GM21723 (cell line): ENCODE results near the gene B3GNT8.
"Not testable (repeated sequence)": the region's sequence is repeated elsewhere in the genome, so short reads cannot be mapped to it uniquely, and the experiment has no call there.

Experiments used
- ATAC-seq: cut with Tn5 transposase; IDR thresholded peaks from one replicate; pipeline ENCODE4 v1.9.1; 2021; ENCODE audit warnings: mild to moderate bottlenecking, moderate library complexity; ENCODE audit not compliant: unreplicated experiment

B3GNT8 gene

DNA sequence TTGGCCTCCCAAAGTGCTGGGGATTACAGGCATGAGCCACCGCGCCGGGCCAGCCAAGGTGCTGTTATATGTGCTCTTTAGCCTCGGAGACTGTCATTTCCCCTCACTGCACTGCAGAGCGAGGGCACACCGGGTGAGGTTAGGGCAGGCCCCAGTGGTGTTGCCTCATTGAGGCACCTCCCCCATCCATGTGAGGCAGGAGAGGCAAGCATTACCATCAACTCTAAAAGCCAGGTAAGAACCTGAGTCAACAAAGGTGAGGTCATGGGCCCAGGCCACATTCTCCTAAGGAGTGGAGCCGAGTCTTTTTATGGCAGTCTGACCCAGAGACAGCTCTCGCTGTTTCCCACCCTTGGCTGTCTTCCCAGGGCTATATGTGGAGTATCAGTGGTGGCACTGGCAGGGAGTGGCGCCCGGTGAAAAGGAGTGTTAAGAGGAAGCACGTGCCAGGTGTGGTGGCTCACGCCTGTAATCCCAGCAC, 10.9 kb downstream of the B3GNT8 start:
- ATAC-seq = no peak

DNA sequence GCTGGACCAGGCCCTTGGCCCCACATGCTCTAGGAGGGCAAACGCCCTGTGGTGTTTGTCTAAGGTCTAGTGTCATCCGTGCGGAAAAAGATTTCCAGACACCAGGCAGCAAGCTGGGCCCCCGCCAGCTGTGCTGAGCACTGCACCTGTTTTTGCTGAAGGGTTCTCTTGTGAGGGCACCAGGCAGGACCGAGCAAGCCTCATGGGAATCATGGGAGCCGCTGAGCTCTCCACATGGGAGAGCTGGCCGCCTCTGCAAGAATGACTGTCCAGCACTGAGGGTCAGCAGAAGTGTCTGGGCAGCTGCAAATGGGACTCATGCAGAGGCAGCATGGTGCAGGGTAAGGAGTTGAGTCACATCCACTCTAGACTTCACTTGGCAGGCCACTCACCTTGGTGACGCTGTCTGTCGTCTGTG, 12.0 kb downstream of the B3GNT8 start:
- ATAC-seq = no peak

DNA sequence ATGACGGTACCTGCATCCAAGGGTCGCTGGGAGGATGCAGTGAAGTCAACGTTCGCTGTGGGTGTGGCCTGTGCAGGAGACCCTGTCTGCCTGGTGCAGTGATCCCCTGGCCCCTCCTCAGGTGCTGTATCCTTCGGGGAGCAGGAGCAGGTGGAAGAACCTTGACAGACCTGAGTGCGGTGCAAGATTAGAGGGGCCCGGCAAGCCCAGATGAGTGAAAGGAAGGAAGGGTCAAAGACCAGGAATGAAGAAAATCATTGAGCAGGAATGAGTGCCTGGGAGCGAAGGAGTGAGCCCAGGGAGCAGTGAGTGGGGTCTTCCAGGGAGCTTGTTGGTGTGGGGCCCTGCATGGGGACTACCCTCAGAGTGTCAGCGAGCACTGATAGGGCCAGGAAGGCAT, 12.7 kb downstream of the B3GNT8 start:
- ATAC-seq = no peak

DNA sequence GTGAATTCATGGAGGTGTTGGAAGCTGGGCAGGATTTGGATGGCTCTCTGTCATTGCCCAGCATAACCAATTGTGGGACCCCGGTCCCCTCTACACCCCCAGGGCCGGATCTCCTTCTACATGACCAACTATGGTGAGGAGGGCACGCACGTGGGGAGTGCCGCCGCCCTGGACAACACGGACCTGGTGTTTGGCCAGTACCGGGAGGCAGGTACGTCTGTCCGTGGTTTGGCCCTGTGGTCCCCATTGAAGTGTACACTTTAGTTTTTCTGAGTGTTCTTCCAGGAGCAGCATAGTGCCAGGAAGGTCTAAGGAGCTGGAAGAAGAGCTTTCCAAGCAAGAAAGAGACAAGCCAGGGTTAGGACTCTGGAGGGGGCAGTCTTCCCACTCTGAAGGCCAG, 13.2 kb downstream of the B3GNT8 start:
- ATAC-seq = no peak

DNA sequence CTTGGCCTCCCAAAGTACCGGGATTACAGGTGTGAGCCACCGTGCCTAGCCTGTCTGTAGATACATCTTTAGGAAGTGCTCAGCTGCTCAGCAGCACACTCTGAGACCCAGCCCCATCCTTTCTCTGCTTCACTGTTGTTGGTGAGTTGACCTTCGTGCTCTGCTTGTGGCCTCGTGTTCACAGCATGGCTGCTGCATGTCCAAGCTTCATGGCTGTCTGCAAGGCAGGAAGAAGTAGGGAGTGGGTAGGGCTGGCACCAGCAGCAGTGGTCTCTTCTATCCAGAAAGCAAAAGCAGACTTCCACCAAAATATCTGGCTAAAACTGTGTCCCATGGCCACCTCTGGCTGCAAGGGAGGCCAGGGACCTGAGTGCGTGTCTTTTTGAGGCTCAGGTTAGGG, 14.2 kb downstream of the B3GNT8 start:
- no peak for ATAC-seq

DNA sequence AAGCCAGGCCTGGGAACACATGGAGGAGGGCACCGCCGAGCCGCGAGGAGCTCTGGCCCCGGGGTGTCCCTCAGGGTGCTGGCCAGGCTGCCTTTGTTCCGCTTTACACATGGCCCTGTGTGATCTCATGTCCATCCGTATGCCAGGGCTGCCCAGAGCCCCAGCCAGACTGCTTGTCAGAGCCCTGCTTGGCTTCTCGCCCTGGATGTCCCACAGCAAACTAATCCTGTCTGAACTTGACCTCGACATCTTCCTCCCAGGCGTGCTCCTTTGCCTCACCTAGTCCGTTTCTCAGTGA, 15.3 kb downstream of the B3GNT8 start:
- no peak for ATAC-seq

DNA sequence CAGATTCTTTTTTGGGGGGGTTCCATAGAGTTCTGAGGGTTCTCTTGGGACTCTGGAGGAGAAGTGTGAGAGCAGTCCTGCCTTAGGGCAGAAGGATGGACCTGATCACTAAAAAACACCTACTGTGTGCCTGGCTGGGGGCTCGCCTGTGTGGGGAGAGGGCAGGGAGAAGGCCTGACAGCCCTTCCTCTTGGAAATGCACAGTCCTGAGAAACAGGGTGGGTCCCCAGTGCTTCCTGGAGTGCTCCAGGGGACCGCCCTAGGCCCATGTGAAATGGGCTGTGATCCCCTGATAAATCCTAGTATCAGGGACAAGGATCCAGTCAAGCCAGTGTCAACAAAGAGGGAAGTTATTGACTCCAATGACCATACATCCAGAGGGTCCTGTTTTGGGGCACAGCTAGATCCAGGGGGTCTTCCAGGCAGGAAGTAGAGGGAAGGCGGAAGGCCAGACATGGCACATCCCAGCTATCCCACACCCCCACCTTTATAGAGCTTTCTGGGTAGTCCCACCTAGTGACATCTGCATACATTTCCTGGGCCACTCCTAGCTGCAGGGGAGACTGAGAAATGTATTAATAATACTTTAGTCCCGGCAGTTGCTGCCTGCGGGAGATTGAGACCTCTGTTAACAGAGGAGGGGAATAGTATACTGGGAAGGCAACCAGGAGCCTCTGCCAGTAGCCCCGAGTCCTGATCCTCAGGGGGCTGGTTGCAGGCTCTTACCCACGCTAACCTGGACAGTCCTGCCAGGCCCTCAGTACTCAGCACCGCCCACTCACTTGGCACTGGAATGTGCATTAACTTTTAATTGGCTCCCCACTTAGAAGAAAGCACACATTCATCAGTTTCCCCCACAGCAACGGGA, 15.8 kb downstream of the B3GNT8 start:
- no peak for ATAC-seq

DNA sequence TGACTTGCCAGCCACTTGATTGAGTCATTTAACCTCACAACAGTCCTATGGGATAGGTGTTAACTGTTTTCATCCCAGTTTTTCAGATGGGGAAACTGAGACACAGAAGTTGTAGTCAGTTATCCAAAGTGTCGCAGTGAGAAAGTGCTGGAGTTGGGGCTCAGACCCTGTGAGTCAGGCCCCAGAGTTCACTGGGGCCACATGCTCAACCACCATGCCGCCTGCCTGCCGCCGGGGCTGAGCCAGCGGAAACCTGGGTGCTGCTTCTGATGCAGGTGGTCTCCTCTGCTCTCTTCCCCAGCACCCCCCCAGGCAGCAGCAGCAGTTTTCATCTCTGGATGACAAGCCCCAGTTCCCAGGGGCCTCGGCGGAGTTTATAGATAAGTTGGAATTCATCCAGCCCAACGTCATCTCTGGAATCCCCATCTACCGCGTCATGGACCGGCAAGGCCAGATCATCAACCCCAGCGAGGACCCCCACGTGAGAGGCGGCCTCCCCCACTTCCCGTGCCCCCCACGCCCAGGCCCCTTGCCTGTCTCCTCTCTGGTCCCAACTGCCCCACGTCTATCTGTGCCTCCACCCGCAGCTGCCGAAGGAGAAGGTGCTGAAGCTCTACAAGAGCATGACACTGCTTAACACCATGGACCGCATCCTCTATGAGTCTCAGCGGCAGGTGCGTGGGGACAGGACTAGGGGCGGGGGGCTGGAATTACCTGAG, 16.7 kb downstream of the B3GNT8 start:
- ATAC-seq = no peak

DNA sequence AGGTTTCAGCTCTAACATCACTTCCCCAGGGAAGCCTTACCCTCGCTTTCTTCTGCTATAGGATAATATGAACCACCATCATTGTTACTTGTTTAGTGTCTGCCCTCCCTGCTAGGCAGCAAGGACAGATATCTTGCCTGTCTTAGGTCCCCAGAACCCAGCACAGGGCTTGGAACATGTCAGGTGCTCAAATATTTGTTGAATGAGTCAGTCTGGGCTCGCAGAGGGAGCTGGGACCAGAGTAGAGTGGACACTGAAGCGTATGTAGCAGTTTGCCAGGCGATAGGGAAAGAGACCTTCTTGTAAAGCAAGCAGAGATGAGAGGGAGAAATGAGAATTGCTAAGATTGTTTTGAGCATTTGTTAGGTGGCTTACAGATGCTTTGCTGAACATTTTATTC, 17.9 kb downstream of the B3GNT8 start:
- no peak for ATAC-seq

DNA sequence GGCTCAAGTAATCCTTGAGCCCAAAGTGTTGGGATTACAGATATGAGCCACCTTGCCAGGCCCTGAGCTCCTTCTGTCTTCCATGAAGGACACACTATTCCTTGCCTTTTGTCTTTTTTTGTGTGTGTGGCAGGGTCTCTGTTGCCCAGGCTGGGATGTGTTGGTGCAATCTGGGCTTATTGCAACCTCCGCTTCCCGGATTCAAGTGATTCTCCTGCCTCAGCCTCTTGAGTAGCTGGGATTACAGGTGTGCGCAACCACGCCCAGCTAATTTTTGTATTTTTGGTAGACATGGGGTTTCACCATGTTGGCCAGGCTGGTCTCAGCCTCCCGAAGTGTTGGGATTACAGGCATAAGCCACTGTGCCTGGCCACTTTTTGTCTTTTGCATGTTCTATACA, 18.3 kb downstream of the B3GNT8 start:
- not testable (repeated sequence) for ATAC-seq

DNA sequence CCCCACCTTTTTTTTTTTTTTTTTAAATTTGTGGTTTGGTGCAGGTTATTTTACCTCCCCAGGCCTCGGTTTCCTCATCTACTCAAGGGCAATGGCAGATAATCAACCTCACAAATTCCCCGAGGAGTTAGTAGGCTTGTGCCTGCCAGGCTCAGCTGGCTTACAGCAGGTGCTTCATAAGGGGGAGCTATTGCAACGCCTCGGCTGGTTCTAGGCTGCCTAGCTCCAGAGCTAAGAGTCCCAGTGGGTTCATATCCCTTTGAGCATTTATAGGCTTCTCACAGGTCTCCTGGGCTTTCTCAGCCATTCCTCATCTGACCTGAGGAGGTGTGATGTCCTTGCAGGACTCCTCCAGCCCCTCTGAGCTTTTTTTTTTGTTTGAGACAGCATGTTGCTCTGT, 18.9 kb downstream of the B3GNT8 start:
- no peak for ATAC-seq

DNA sequence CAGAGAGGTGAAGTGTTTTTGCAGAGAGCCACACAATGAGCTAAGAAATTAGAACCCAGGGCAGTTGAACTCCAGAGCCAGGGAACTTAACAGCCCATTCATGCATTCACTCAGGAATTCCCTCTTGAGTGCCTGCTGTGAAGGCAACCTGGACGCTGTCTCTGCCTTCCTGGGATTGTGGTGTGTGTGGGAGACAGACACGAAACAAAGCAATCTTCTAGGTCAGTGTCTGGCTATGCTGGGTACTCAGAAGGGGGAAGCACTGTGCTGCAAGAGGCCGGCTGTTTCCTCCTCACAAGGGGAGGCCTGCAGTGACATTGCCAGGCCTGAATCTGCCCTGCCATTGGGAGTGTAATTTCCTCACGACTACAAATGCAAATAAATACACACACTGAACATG, 19.9 kb downstream of the B3GNT8 start:
- no peak for ATAC-seq

DNA sequence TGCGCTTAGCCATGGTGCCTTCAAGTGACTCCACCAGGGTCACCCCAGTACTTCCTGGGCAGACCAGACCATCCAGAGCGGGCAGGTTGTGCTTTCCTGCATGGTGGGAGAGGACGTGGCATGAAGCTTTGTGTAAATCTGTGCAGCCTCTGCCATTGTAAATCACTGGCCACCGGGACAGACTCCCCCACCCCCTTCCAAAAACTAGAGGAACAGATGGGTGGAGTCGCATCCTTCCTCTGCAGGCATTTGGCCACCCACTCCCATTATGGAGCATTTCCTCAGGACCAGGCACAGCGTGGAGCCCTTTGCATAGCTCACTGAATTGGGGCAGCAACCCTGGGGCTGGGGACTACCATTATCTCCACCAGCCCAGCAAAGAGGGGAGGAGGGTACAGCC, 21.4 kb downstream of the B3GNT8 start:
- no peak for ATAC-seq

DNA sequence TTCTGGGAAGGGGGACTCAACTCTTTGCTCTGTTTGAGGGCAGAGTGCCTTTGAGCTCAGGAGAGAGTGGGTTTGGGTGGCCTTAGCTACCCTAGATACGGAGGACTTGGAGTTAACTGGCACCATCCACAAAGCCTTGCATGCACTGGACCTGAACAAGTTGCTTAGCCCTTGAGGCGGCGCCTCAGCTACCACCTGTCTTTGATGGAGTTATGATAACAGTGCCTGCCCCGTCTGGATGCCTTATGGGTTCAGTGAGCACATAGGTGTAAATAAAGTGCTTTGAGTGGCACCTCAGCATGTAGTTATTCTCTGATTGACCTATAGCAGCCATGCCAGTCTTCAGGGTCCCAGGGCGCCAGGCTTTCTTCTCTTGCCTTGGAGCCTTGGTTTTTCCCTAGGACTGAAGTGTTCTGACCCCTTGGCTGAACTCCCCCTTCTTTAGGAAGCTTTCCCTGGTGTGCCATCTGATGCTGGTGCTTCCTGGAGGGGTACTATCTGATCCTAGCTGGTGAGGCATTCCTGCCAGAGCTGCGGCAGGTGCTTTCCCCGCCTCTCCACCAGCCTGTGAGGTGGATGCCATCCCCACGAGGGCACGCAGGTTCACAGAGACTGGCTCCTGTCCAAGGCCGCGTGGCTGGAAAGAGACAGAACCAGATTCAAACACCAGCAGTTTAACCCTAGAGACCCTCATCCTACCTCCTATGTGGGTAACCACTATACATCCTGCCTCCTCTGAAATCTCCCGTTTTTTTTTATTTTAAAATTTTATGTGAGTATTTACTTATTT, 23.8 kb downstream of the B3GNT8 start:
- no peak for ATAC-seq

DNA sequence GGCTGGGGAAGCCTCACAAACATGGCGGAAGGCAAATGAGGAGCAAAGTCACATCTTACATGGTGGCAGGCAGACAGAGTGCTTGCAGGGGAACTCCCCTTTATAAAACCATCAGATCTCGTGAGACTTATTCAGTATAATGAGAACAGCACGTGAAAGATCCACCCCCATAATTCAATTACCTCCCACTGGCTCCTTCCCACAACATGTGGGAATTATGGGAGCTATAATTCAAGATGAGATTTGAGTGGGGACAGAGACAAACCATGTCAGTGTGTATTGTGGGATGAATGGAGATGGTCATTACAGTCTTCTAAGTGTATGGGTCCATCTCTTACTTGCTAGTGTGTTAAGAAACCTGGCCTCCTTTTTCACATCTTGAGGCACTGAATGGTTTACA, 25.2 kb downstream of the B3GNT8 start:
- no peak for ATAC-seq

DNA sequence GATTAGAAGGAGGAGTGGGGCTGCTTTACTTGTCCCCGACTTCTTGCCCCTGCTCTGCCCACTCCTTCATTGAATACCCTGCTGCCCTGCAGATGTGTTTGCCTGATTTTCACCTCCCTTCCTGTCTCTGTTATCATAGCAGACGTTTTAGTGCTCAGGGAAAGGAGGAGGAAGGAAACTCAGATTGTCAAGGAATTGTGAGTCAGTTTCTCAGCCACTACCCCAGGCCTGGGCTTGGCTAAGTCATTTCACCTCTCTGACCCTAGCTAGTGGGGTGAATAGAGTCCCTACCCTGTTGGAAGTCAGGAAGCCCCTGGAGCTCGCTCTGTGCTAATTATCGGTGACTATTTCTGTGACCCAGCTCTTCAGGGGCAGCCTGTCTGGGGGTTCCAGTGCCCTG, 25.7 kb downstream of the B3GNT8 start:
- ATAC-seq = no peak

DNA sequence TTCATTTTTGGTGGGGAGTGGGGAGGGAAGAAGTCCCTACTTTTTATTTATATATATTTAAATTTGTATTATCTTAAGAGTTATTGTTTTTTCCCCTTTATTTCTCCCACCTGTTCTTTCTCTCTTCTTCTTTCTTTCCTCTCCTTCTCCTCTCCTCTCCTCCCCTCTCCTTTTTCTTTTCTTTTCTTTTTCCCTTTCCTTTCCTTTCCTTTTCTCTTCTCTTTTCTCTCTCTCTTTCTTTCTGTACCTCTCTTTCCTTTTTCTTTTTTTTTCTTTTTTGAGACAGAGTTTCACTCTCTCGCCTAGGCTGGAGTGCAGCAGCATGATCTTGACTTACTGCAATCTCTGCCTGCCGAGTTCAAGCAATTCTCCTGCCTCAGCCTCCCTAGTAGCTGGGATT, 27.6 kb downstream of the B3GNT8 start:
- no peak for ATAC-seq

DNA sequence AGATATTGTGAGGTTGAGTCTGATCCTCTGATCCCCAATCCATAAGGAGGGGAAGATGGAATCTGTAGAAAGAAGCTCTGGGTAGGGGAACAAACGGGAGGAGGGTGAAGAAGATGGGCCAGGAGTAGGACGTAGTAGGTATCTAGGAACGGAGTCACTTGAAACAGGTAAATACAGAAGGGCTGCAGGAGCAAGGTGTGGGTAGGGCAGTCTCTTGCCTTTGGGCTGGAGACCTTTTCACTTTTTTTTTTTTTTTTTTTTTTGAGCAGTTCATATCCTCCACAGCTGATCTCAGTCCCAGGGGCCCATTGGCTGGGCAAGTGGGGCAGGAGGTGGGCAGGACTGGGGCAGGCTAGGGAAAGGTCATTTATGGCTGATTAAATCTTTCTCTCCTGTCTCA, 28.1 kb downstream of the B3GNT8 start:
- ATAC-seq = no peak

DNA sequence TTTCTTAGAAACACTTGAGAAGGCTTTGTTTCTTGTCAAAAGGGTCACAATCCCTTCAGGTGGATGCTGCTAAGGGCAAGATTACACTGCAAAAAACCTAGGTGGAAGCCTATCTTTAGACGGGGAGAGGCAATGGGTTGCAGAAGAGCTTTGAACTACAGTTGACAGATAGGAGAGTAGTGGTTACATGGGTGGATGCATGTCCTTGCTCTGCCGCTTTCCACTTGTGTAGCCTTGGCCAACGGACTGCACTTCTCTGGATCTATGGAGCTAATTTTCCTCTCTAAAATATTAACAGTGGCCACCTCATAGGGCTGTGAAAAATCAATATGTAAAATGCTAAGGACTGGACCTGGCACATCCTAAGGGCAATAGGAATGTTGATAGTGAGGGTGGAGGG, 28.6 kb downstream of the B3GNT8 start:
- no peak for ATAC-seq

DNA sequence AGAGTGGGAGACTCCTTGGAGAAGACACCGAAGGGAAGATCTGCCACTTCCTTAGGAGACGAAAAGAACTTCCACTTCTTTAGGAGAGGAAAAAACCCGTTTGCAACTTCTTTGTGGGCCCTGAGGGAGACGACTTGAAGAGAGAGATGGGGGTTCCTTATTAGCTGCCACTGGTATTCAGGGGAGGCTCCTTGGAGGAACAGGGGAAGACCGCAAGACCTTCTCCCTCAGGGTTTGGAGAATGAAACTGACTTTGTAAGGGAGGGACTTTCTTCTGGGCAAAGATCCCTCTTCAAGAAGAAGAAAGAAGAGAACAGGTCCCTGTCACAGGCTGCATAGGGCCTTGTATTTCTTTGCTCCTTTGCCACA, 29.1 kb downstream of the B3GNT8 start:
- no peak for ATAC-seq

DNA sequence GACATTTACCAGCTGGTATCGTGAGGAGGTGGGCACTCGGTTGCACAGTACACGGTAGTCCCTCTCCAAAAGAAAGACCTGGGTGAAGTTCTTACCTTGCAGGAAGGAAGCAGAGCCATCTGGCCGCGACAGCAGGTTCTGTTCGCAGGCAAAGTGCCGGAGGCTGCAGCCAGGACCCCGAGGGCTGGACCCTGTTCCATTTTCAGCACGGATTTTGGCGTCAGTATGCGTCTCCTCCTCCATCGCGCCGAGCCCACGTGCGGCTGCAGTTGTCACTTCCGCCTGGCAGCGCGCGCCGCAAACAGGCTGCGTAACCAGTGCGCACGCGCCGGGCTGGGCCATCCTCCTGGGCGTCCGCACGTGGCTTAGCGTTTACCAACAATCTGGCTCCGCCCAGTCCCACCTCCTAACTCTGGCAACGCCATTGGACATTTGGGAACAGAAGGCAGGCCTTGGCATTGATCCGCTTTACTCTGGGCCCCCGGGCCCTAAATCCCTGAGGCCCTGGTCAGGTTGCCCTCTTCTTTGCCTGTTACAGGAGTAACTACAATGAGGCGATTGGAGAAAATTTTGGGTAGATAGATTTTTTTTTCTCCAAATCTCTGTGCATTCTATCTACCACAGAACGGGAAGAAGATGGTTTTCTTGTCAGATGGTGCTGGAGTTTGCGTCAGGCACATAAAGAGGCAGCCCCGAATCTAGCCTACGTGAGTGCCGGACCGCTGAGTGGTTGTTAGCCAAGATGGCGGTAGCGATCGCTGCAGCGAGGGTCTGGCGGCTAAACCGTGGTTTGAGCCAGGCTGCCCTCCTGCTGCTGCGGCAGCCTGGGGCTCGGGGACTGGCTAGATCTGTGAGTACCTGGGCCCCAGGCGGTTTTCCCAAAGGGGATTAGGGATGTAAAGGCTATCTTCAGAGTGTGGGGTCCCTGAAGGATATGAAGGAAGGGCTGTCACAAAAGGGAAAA, 29.8 kb downstream of the B3GNT8 start, which contains the start of the genes BCKDHA and EXOSC5:
BCKDHA (plus strand) TSS at position 733 of the 964 bp plus-strand sequence; CDS start at position 743, 10 bp downstream.
EXOSC5 (minus strand) TSS at position 274 of the 964 bp plus-strand sequence; CDS start at position 243, 31 bp downstream.
- peak; percentile 78 for ATAC-seq
